Measurements from ENCODE around the gene ANXA2.

ANXA2 gene

DNA sequence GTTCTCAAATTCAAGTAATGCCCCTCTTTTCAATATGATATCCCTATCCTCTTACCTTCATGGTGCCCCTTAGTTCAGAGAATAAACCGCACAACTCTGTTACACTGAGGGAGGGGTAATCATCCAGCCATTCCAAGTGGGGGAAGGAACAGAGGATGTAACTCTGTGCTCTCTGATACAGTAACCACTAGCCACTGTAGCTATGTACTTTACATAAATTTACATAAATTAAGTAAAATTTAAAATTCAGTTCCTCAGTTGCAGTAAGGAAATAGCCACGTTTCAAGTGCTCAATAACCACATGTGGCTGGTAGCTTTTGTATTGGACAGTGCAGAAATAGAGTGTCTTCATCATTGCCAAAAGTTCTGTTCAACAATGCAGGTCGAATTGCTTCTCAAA, 90.8 kb downstream of the ANXA2 start:
- ChIA-PET CTCF (no interaction called here), POLR2A (no interaction called here)
- no peak for DNase-seq

DNA sequence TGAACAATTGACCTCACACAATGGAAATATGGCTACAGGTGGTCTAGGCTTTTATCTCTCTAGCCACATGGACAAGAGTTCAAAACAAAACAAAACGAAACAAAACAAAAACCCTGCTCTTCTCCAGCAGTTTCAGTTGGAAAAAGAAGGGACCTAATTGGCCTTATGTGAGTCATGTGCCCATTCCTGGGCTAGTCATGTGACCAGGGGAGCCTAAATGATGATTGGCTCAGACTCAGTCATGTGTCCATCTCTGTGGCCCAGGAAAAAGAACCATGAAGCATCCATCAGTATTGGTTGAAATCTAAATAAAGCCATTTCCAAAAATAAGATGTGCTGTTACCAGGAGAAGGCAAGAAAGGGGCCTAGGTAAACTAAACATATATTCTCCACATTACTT, 96.8 kb downstream of the ANXA2 start:
- Histone ChIP-seq H3K9me3 (ENCODE audit: control extremely low read depth in 1 of 5, control insufficient read depth in 4 of 5, insufficient read depth in 2 of 5, low read depth in 1 of 5, low read length in 4 of 5) (peaks cover 0 to 8% (median 0%) of the 10 kb centered on the region in 5 experiments), H3K4me1 (ENCODE audit: control extremely low read depth in 1 of 4, control insufficient read depth in 4 of 4, insufficient read depth in 4 of 4, low read length in 3 of 4) (no peaks in the 10 kb centered on the region), H3K27ac (ENCODE audit: insufficient read depth in 1 of 2, low read depth in 1 of 2, low read length in 2 of 2, poor library complexity in 1 of 2, severe bottlenecking in 2 of 2) (no peak overlapping the region), H3K36me3 (ENCODE audit: control insufficient read depth in 4 of 4, insufficient read depth in 4 of 4, low read length in 3 of 4) (no peaks in the 10 kb centered on the region), H3K4me3 (ENCODE audit: control insufficient read depth in 1 of 7, extremely low read depth in 1 of 7, insufficient read depth in 4 of 7, low read depth in 2 of 7, low read length in 6 of 7) (no peak overlapping the region), H3K27me3 (replicated peaks in 2 of 5; ENCODE audit: control insufficient read depth in 4 of 5, insufficient read depth in 5 of 5, low read length in 4 of 5) (no peaks in the 10 kb centered on the region)
- ChIA-PET POLR2A (no interaction called here), CTCF (no interaction called here)
- 100% methylated on average over 1 of the region's 1 CpG for WGBS (ENCODE audit: insufficient coverage)
- DNase-seq, result no peak

More for the DNA sequence above, 90.8 kb downstream of the ANXA2 start:
- Histone ChIP-seq H3K4me3 (ENCODE audit: control insufficient read depth in 1 of 7, extremely low read depth in 1 of 7, insufficient read depth in 4 of 7, low read depth in 2 of 7, low read length in 6 of 7) (no peak overlapping the region), H3K27ac (ENCODE audit: insufficient read depth in 1 of 2, low read depth in 1 of 2, low read length in 2 of 2, poor library complexity in 1 of 2, severe bottlenecking in 2 of 2) (no peak overlapping the region), H3K27me3 (replicated peaks in 2 of 5; ENCODE audit: control insufficient read depth in 4 of 5, insufficient read depth in 5 of 5, low read length in 4 of 5) (no peaks in the 10 kb centered on the region), H3K9me3 (ENCODE audit: control extremely low read depth in 1 of 5, control insufficient read depth in 4 of 5, insufficient read depth in 2 of 5, low read depth in 1 of 5, low read length in 4 of 5) (peaks cover 0 to 6% (median 0%) of the 10 kb centered on the region in 5 experiments), H3K36me3 (ENCODE audit: control insufficient read depth in 4 of 4, insufficient read depth in 4 of 4, low read length in 3 of 4) (no peaks in the 10 kb centered on the region), H3K4me1 (ENCODE audit: control extremely low read depth in 1 of 4, control insufficient read depth in 4 of 4, insufficient read depth in 4 of 4, low read length in 3 of 4) (no peaks in the 10 kb centered on the region)
- WGBS (ENCODE audit: insufficient coverage), result 100% methylated on average over 2 of the region's 3 CpGs

DNA sequence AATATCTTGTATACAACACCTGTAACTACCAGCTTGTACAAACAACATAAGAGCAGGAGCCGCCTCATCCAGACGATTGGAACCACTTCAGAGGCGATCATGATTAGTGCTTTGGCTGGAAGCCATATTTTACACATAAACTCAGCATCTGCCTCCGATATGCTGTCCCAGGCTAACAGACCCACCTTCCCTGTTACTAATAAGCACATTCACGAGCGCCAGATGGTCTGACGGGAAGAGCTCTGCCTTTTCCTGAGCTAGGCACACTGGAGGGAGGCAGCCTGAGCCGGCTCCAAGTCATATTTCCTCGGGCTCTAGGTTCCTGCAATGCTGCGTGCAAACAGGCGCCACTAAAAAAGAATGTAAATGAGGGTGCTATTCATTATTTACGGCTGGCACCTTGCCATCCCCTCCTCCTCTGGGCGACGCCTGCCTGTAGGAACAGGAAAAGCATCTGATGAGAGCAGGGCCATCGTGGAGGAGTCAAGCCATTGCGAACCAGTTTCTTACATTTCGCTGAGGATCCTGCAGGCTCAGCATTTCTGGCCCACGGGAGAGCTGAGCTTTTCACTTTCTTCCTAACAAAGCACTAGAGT, 98.2 kb downstream of the ANXA2 start:
- CTCF ChIA-PET, result interaction anchor here (1.5 kb wide), 1 partner anchor 27 kb away, joined by 3 read pairs; no protein-coding TSS in a partner anchor
- POLR2A ChIA-PET, result no interaction called here
- no peak for DNase-seq
- H3K4me1 ChIP-seq (ENCODE audit: control extremely low read depth in 1 of 4, control insufficient read depth in 4 of 4, insufficient read depth in 4 of 4, low read length in 3 of 4), result no peaks in the 10 kb centered on the region
- 85% methylated on average over 18 of the region's 18 CpGs for WGBS (ENCODE audit: insufficient coverage)
- no peak overlapping the region for H3K27ac ChIP-seq (ENCODE audit: insufficient read depth in 1 of 2, low read depth in 1 of 2, low read length in 2 of 2, poor library complexity in 1 of 2, severe bottlenecking in 2 of 2)
- peaks cover 0 to 6% (median 0%) of the 10 kb centered on the region in 5 experiments for H3K9me3 ChIP-seq (ENCODE audit: control extremely low read depth in 1 of 5, control insufficient read depth in 4 of 5, insufficient read depth in 2 of 5, low read depth in 1 of 5, low read length in 4 of 5)
- H3K27me3 ChIP-seq (replicated peaks in 2 of 5; ENCODE audit: control insufficient read depth in 4 of 5, insufficient read depth in 5 of 5, low read length in 4 of 5), result no peaks in the 10 kb centered on the region
- no peaks in the 10 kb centered on the region for H3K36me3 ChIP-seq (ENCODE audit: control insufficient read depth in 4 of 4, insufficient read depth in 4 of 4, low read length in 3 of 4)
- no peak overlapping the region for H3K4me3 ChIP-seq (ENCODE audit: control insufficient read depth in 1 of 7, extremely low read depth in 1 of 7, insufficient read depth in 4 of 7, low read depth in 2 of 7, low read length in 6 of 7)

All from common myeloid progenitor, CD34-positive (primary cell).